IPS-18c (cell line): ENCODE measurements around the gene MAP7D1.

Source experiments
- H3K4me3 ChIP-seq: 2 replicates; pipeline ENCODE4 v1.7.0; 2013; ENCODE audit warnings: low read depth, mild to moderate bottlenecking, low read length, moderate library complexity; ENCODE audit not compliant: insufficient read depth
- H3K9me3 ChIP-seq: one replicate; pipeline ENCODE4 v1.6.1; 2013; ENCODE audit warnings: mild to moderate bottlenecking, low read length, moderate library complexity; ENCODE audit not compliant: control insufficient read depth, insufficient read depth

Gene MAP7D1

DNA sequence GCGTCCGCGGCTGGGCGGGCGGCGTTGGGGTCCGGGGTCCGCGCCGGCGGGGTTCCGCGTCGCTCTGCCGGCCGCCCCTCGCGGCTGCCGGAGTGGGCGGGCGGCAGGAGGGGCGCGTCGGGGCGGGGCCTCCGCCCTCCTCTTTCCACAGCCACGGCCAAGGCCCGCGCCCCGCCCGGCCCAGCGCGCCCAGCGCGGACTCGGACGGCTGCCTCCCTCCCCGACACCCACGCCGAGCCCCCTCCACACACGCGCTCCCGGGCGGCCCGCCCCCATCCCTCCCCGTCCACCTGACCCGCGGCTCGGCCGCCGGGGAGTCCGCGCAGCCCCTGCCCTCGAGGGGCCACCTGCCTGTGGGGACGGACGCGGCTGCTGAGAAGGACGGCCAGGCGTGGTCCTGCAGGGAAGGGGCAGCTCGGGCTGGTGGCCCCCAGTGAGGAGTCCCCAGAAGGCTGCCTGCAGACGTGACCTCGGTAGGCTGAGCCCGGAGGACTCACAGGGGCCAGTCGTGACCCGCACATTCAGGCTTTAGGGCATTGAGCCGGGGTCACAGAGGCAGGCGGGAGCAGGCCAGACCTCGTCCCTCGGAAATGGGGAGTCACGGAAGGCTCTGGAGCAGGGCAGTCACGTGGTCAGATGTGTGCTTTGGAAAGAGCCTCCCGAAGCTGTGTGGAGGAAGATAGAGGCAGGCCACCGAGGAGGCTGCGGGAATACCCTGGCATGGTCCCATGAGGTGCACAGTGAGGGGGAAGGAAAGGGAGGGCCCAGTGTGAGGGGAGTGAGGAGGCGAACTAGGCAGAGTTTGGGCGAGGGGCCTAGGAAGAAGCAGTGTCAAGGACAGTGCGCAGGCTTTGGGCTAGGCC lies 30.6 kb upstream of the MAP7D1 start, which contains the start of gene COL8A2:
TSS of gene COL8A2 (minus strand) at position 94 of the 863 bp plus-strand sequence. CDS start 24,980 bp downstream, outside the sequence.
- Histone ChIP-seq H3K9me3 (no peaks in the 10 kb centered on the region), H3K4me3 (peak within 1 kb of the TSS; percentile 24; the same call in 1 of the 2 replicates)

- Histone ChIP-seq H3K4me3 (no peak overlapping the region), H3K9me3 (no peaks in the 10 kb centered on the region)
These were observed 29.8 kb upstream of the MAP7D1 start for GRCh38 chr1:36126005-36126716.

- Histone ChIP-seq H3K4me3 (no peak overlapping the region), H3K9me3 (no peaks in the 10 kb centered on the region)
These were observed 29.0 kb upstream of the MAP7D1 start for GRCh38 chr1:36126797-36127500.

GRCh38 chr1:36128126-36128904 lies 27.6 kb upstream of the MAP7D1 start:
- no peak overlapping the region for H3K4me3 ChIP-seq

GRCh38 chr1:36128905-36129206 lies 27.1 kb upstream of the MAP7D1 start:
- Histone ChIP-seq H3K4me3 (no peak overlapping the region), H3K9me3 (no peaks in the 10 kb centered on the region)

More at GRCh38 chr1:36128126-36128904, 27.6 kb upstream of the MAP7D1 start:
- no peaks in the 10 kb centered on the region for H3K9me3 ChIP-seq

GRCh38 chr1:36132029-36132428 lies 23.9 kb upstream of the MAP7D1 start:
- H3K4me3 ChIP-seq, result no peak overlapping the region
- H3K9me3 ChIP-seq, result no peaks in the 10 kb centered on the region

- Histone ChIP-seq H3K4me3 (no peak overlapping the region), H3K9me3 (no peaks in the 10 kb centered on the region)
These were observed 22.5 kb upstream of the MAP7D1 start for GRCh38 chr1:36133484-36133883.

GRCh38 chr1:36134031-36134430 lies 21.9 kb upstream of the MAP7D1 start:
- Histone ChIP-seq H3K9me3 (no peaks in the 10 kb centered on the region), H3K4me3 (no peak overlapping the region)

DNA sequence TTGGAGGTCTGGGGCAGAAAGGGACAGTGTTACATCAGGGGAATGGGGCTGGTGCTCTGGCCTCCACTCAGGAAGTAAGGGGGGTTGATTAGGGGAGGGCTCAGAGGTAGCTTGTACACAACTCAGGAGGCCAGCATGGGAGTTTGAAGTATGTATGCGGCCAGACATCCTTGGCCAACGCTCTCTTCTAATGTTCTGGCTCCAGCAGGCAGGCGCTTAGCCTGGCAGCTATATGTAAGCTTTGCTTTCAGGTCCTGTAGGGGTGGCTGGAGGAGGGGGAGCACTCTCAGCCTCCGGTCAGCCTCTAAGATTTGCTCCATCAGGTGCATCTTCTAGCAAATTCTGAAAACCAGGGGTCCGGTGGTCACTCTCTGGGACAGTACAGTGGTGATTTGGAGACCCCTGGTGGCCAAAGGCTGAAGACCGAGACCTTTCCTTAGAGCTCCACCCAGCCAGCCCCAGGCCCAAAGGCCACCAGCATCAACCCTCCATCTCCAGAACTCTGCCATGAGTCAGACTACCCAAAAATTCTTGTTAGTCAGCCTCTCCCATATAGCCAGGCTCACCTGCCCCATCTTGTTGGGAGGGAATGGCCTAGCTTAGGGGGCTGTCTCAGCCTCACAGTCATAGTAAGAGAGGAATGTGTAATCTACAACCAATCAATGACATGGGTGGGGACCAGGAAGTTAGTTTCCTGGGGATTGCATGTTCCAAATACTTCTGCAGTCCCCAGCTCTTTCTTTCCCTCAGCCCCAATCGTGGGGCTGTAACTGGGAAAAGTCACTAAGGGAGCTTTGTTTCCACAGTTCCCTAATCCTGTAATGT lies 21.2 kb upstream of the MAP7D1 start:
- no peaks in the 10 kb centered on the region for H3K9me3 ChIP-seq
- H3K4me3 ChIP-seq, result no peak overlapping the region

DNA sequence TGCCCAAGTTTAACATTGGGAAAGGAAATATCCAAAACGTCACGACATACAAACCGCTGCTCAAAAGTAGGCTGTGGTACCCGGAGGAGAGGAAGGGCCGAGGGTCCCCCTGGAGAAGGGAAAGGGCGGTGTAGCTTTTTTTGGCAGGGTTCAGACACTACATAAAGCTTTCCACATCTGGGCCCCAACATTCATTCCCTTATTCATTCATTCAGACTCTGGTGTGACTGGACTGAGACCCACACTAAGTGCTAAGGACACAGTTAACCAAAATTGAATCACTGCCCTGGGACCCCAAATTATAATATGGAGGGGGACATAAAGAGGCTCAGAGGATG lies 20.7 kb upstream of the MAP7D1 start:
- Histone ChIP-seq H3K4me3 (no peak overlapping the region), H3K9me3 (no peaks in the 10 kb centered on the region)

- no peak overlapping the region for H3K4me3 ChIP-seq
- no peaks in the 10 kb centered on the region for H3K9me3 ChIP-seq
These were observed 20.2 kb upstream of the MAP7D1 start for GRCh38 chr1:36135796-36136195.

GRCh38 chr1:36136535-36136934 lies 19.4 kb upstream of the MAP7D1 start:
- Histone ChIP-seq H3K9me3 (no peaks in the 10 kb centered on the region), H3K4me3 (no peak overlapping the region)

GRCh38 chr1:36137226-36137625 lies 18.7 kb upstream of the MAP7D1 start:
- H3K9me3 ChIP-seq, result no peaks in the 10 kb centered on the region
- no peak overlapping the region for H3K4me3 ChIP-seq

GRCh38 chr1:36137776-36138175 lies 18.2 kb upstream of the MAP7D1 start:
- no peak overlapping the region for H3K4me3 ChIP-seq
- no peaks in the 10 kb centered on the region for H3K9me3 ChIP-seq

DNA sequence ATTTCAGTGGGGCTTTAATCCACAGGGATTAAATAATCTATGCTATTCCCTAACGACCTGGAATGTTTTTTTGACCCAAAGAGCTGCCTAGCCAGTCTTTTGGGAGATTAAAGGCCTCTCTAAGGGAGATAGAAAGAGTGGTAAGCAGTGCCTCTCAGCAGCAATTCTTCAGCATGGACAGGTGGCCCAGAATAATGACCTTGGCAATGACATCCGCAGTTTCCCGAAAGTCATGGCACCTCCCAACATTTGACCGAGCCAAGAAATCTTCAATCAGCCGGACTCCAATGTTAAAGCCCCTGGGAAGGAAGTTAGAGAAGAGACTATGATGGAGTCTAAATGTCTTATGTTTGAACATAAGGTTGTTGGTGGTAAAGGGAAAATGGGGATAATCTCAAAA lies 16.4 kb upstream of the MAP7D1 start:
- no peak overlapping the region for H3K4me3 ChIP-seq
- H3K9me3 ChIP-seq, result no peaks in the 10 kb centered on the region

GRCh38 chr1:36142121-36142520 lies 13.8 kb upstream of the MAP7D1 start:
- Histone ChIP-seq H3K9me3 (peaks cover 3% of the 10 kb centered on the region), H3K4me3 (no peak overlapping the region)
